Measurements from ENCODE around the gene GLIS2.

GLIS2 gene

DNA sequence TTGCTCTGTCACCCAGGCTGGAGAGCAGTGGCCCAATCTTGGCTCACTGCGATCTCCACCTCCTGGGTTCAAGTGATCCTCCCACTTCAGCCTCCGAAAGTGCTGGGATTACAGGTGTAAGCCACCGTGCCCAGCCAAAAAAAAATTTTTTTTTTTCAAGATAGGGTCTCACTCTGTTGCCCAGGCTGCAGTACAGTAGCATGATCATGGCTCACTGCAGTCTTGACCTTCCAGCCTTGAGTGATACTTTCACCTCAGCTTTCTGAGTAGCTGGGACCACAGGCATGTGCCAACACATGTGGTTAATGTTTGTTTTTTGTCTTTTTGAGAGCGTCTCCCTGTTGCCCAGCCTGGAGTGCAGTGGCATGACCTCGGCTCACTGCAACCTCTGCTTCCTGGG lies 37.0 kb downstream of the GLIS2 start:
- no peak for DNase-seq (ENCODE audit: low read depth)

DNA sequence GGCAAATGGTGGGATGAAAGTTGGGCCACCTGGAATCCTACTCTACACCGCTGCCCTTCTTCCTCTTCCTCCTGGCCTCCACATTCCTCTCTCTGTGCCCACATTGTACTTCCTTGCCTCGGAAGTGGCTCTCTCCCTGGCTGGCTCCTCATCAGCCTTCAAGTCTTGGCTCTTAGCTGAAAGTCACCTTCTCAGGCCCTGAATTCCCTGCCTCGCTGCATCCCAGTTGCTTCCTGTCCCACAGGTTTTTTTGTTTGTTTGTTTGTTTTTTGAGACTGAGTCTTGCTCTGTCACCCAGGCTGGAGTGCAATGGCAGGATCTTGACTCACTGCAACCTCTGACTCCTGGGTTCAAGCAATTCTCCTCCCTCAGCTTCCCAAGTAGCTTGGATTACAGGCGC lies 37.8 kb downstream of the GLIS2 start:
- DNase-seq (ENCODE audit: low read depth): no peak

DNA sequence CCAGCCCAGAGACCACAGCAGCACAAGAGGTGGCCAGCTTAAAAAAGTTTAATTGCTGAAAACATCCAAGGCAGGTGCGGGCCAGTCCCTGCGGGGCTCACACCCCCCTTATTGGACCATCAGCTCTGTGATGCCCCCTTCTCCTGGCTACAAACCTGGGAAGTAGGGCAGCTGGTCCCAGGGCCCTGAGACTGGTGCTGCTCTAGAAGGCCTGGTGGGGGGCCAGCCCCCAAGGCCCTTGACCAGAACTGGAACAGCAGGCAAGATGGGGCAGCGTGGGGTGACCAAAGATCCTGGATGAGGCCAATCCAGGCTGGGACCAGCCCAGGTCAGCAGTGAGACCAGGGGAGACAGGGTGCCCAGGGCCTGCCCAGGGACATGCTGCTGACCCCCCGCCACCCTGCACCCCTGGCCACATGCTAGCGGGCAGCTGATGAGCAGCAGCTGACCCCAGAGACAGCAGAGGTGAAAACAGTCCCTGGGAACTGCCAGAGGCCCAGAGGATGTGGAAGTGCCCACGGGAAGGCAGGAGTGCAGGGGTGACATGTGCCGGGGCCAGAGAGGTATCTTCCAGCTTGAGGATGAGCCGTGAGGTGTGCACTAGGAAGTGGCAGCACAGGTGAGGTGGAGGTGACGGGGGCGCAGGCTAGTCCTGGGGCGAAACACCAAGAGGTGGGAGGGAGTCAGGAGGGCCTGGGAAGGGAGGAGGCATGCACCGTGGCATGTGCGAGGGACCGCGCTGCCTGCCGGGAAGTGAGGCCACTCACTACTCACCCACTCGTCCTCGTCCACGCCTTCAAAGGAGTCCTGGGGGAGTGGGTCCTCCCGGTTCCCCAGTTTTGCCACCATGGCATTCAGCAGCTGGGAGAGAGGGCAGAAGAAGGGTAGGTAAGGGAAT lies 38.9 kb downstream of the GLIS2 start:
- DNase-seq (ENCODE audit: low read depth): no peak

DNA sequence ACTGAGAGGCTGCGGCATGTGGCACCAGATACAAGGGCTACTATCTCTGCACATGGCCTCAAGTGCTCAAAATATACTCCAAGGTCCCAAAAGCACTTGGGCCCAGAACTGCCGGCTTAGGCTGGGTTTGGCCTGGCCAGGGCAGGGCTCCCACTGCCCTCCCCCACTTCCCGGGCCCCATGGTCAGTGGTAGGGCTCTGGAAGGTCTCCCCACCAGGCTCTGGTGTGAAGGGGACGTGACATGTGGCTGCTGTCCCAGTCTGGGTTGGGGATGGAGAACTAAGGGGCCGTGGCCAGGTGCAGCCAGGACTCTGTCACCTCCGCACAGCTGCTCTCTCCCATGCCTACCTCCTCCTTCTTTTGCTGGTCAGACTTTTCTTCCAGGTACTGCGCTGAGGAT lies 41.0 kb downstream of the GLIS2 start:
- DNase-seq (ENCODE audit: low read depth): no peak

DNA sequence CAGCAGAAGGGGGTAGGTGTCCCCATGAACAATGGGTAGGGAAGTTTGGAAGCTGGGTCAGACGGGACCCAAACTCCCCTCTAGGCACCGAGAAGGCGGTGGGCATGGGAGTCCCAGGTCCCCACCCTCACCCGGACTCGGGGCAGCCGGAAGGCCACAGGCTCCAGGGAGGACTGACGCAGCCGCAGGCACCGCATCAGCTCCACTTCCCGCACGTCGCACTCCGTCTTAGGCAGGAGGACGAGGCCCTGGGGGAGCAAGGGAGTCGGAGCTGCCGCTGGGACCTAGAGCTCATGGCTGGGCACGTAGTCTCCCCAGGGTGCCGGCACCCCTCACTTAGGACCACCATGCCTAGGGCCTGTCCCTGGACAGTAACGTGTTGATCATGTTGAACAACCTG lies 42.4 kb downstream of the GLIS2 start:
- DNase-seq (ENCODE audit: low read depth): no peak

DNA sequence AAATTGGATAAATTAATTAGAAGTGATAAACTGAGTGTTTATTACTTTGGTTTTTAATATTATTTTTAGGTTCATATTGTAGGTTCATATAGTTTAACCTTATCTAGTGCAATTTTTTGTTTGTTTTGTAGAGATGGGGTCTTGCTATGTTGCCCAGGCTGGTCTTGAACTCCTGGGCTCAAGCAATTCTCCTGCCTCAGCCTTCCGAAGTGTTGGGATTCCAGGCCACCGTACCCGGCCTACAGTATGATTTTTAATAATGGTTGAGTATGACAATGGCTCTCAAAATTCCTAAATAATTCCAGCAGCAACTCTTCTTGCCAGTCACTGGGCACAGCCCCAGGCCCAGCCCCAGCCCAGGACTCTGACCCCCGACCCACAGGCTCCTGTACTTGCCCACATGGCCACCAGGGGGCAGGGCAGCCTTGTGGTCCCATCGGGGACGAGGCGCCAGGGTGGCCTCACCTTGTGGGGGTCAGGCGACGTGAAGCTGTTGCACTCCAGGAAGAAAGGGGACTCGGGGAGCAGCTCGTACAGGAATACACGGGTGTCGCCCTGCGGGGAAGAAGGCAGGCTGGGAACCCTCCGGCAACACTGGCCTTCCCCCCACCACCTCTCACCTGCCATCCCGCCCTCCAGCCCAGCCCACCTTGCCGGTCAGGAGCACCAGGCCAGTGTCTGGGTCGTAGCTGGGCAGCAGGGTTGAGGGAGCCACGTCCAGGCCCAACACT lies 43.1 kb downstream of the GLIS2 start:
- peak; percentile 70 for DNase-seq (ENCODE audit: low read depth)

DNA sequence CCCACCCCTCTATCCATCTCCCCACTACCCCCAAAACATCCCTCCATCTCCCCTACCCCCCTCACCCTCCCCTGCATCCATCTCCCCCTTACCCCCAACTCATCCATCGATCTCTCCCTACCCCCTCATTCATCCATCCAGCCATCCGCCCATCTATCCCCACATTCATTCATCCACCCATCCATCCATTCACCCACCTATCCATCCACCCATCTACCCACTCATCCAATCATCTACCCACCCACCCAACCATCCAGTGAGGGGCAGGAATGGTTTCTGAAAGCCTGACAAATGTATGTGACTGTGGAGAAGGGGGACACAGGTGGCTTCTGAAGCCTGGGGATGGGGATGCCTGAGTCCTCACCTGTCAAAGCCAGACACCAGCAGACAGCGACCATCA lies 44.0 kb downstream of the GLIS2 start:
- no peak for DNase-seq (ENCODE audit: low read depth)

DNA sequence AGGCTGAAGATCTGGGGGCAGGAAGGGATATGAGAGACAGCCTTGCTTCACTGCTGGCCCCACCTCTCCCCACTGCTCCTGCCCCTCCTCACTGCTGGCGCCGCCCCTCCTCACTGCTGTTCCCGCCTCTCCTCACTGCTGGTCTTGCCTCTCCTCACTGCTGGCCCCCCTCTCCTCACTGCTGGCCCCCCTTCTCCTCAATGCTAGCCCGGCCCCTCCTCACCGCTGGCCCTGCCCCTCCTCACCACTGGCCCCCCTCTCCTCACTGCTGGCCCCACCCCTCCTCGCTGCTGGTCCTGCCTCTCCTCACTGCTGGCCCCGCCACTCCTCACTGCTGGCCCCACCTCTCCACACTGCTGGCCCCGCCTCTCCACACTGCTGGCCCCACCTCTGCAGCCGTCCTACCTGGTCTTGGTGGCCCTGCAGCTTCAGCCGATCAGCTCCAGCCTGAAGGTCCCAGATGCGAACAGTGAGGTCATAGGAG lies 44.7 kb downstream of the GLIS2 start:
- DNase-seq (ENCODE audit: low read depth): no peak

DNA sequence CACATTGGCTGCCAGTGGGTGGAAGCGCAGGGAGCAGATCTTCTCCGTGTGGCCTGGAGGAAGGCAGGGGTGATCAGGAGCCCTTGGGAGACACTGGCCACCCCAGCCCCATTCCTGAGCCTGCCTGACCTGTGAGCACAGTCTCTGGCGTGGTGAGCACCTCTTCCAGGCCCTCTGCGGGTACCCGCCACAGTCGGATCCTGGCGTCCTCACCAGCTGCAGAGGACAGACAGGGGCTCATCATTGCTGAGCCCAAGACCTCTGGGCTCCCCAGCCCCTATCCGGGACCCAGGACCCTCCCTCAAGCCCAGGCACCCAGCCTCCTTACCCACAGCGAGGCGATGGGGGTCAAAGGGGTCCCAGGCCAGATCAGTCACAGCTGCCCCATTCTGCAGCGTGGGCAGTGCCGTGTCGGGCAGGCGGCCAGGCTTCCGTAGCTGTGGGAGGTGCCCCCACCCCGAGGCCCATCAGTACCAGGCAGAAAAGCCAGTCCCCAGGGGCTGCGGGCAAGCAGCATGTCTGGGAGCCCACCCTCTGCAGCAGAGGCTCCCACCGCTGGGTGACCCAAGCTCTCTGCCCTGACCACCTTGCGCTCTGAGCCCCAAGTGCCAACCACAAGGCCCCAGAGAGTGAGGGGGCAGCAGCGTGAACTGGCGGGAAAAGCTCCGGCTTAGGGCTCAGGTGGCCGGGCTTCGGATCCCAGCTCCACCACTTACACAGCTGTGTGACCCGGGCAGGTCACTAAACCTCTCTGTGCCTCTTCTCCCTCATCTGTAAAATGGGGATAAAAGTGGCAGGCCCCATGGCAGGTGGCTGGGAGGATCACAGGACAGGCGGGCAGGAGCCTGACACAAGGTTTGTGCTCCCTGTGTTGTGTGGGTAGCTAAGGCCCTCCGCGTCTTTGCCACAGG lies 45.4 kb downstream of the GLIS2 start:
- DNase-seq (ENCODE audit: low read depth): no peak

DNA sequence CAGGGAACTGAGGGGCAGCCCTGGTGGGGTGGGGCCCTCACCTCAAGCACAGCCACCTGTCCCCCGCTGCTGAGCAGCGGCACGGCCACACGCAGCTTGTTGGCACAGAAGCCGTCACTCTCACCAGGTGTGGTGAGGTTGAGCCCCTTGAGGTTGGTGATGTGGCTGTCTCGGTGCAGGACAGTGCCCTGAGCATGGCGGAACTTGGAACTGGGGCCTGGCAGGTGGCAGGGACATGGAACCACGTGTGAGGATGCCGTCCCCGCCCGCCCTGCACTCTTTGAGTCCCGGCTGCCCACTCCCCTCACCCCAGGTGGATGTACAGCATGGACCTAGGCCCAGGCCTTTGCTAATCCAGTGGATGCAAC lies 46.1 kb downstream of the GLIS2 start:
- no peak for DNase-seq (ENCODE audit: low read depth)

DNA sequence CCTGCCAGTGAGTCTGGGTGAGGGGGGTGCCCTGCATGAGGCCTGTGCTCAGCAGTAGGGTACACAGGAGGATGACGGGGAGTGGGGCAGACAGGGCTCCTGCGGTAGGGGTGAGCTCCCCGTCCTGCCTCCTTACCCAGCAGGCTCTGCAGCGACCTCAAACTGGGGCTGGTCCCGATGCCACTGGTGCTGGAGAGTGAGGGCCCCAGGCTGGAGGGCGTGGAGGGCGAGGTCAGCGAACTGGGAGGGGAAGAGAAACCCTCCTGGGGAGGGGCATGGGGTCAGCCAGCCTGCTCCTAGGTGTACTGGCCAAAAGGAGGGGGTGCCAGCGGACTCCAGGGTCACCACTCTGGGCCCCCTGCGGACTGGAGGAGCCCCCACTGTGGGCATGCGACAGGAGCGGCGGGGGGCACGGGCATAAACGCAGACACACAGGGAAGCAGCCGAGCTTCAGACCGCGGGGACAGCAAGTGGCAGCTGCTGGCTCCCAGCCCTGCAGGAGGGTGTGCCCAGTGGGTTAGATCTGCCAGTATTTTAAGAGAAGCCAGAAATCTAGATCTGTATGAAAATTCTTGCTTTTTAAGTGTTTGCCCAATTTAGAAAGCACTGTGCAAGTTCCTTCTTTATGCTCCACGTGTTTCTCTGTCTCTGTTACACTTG lies 46.7 kb downstream of the GLIS2 start:
- DNase-seq (ENCODE audit: low read depth): no peak

DNA sequence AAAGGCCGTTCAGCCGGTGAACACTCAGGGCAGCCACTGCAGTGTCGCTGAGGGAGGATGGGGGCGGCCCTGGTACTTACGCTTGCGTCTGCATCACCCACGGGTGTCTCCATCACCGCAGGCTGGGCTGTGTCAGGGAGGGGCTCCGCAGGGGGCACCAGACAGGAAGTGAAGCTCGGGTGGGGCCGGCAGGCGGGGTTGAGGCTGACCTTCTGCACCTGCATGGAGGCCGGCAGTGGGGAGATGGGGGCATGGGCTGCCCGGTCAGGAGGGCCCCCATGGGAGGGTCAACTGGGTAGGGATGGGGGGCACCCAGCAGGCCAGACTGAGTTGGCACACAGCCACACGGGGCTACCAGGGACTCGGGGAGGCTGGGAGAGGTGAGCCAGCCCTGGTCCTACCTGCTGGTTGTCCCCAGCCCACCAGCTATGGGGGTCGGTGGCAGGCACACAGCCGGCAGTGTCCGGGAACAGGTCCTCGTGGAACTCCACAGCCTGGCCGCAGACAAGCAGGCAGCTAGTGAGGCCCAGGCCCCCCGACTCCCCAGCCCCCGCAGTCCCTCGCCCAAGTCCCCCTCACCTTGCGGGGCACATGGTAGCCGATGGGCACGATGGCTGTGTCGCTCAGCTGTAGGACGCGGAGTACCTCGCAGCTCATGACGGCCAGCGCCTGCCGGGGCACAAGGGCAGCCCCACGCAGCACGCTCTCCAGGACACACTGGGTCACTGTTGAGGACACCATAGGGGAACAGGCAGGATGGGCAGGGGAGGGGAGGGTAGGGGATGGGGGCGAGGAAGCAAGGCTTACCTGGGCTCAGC lies 48.5 kb downstream of the GLIS2 start:
- DNase-seq (ENCODE audit: low read depth): no peak

DNA sequence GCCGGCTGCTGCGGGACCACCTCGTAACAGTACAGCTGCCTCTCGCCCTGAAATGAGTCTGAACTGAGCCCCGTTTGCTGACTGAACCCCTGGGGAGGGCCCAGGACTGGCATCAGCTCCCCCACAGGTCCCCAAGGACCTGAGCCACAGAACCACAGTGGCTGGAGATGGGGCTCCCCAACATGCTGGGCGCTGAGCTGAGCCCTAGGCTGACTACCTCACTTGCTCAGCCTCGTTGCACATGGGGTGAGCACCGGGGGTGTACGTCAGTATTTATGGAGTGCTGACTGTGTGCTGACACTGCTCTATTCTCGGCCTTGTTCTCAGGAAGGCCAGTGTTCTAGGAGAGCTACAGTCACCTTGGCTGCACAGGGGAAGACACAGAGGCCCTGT lies 49.1 kb downstream of the GLIS2 start:
- DNase-seq (ENCODE audit: low read depth): no peak

DNA sequence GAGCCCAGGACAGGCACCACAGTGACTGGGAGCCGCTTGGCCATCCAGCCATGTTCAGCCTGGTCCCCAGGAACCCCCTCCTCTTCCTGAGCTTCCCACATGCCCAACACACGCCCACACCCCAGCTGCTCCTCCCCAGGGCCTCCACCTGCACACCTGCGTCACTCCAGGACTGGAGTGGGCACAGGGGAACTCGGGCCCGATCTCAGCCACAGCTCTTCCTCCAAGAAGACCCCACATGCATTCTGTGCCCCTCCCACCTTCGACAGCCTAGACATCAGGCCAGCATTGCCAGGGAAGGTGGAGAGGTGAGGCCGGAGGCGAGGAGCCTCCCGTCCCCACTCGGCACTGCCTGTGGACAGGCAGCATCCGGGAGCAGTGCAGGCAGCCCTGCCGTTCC lies 49.7 kb downstream of the GLIS2 start:
- DNase-seq (ENCODE audit: low read depth): no peak

DNA sequence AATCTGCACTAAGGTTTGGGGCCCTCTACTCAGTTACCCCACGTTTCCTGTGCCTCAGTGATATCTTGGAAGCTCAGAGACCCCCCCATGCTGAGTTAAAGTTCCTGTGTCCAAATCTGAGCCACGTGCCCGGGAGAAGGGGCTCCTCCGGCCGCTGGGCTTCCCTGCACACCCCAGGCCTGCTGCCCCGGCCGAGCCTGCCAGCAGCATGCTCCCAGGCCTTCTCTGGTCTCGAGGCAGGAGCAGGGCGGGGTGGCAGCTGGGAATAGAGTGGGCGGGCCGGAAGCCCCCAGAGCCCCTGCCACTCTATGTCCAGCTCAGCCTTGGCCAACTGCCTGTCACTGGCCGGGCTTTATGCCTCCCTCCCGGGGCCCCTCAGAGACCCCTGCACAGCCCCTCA lies 50.1 kb downstream of the GLIS2 start:
- DNase-seq (ENCODE audit: low read depth): no peak

DNA sequence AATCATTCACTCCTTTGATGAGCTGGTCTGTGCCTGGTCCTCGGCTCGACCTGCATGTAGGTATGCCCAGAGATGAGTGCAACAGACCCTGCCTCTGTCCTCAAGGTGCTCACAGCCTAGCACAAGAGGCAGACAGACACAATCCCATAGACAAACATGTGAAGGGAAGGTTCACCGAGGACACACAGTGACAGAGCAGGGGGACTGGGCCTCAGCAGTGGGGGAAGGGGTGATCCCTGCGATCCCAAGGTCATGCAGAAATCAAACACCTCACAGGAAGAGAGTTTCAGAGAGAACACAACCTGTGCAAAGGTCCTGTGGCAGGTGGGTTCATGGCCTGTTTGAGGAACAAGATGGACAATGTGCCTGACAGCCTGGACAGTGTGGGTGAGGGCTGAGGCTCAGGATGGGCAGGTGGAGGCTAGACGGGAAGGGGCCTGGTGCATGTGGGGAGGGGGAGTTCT lies 51.6 kb downstream of the GLIS2 start:
- no peak for DNase-seq (ENCODE audit: low read depth)

DNA sequence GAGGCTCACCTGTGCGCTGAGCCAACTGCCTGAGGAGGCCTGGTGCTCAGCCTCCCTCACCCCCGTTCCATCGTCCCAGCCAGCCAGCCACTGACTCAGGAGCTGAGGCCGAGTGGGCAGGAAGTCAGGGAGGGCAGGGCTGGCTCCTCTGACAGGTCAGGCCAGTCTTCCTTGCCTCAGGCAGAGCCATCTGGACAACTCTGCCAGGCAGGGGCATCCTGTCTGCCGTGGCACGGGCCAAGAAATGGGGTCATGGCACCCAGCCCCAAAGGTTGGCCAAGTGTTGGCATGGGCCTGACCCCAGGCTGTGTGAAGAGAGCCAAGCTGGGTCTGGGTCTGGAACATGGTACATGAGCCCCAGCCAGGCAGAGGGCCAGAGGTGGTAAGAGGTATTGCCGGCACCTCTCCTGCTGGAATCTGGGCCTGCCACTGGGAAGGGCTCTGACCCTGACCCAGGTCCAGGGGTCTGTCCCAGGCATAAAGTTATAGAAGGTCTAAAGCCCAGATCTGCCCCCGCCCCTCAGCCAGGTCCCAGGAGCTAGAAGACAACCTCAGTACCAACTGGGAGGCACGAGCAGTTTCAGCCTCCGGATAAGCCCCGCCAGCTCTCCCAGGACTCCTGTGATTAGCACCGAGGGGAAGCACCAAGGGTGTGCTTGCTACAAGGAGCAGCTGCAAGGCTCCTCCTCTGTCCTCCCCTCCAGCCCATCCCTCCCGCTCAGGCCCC lies 53.3 kb downstream of the GLIS2 start:
- no peak for DNase-seq (ENCODE audit: low read depth)

DNA sequence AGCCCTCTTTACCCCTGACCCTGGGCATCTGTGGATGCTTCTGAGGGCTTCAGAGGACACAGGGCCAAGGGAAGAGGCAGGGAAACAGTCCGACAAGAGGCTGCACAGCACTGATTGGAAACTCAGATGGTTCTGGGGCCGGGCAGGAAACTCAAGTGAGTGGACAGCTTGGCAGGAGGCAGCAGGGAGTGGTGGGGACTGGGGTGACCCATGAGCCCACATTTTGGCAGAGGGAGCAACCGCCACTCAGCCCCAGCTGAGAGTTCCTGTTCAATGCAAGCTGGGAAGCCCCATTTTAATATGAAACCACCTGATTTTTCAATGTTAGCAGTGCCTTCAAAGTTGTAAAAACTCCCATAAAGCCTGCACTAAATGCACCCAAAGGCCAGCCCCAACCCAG lies 54.3 kb downstream of the GLIS2 start:
- no peak for DNase-seq (ENCODE audit: low read depth)

DNA sequence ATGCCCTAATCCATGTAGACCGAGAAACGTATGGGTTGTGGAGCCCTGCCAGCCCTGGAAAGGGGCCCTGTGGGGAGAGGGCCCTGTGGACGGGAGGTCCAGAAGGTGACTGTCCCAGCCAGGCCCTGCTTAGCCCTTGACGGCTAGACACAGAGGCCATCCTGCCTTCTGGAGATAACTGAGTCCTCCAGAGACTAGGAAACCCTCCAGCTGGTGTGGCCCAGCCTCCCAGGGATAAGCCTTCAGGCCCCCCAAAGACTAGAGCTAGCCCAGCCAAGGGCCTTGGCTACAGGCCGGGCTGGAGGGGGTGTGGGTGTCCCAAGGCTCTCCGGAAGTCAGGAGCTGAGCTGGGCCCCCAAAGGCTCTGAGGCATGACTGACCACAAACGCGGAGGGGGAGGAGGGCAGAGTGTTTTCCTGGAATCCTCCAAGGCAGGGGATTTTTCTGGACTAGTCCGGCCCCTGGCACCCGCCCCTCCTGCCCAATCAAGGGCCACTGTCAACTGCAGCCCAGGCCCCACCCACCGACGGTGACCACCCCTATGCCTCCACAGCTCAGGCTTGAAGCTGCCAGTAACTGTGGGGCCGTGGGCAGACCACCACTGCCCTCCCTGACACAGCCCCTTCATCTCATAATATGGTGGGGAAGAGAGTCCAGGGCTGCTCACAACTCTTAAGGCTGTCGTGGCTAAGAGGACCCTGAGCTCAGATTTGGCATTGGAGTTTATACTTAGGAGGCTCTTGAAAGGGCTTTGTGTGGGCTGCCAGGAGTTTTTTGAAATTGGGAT lies 54.9 kb downstream of the GLIS2 start:
- DNase-seq (ENCODE audit: low read depth): no peak

All from activated T-cell treated with anti-CD3 and anti-CD28 coated beads for 1 hour (primary cell).